Hepatocyte (in vitro differentiated cells): ENCODE measurements around the gene MRPL2. TPM values are rescaled to one million over a fixed set of nuclear protein-coding genes. Genes with fewer than 3 reads are reported as not detected.

Experiments
- DNase-seq: peaks from one replicate; pipeline ENCODE4 v3.0.0-alpha.2; 2016; ENCODE audit warnings: low spot score
- H2AFZ ChIP-seq: fragments of 200-600 bp; sonication (generic); 2 replicates; pipeline ENCODE4 v1.6.0; 2016; ENCODE audit warnings: antibody characterized with exemption, mild to moderate bottlenecking
- H3K27ac ChIP-seq: fragments of 200-600 bp; sonication (generic); 2 replicates; pipeline ENCODE4 v1.5.1; 2016; ENCODE audit warnings: mild to moderate bottlenecking
- H3K27me3 ChIP-seq: fragments of 200-600 bp; sonication (generic); 2 replicates; pipeline ENCODE4 v1.6.1; 2016
- H3K36me3 ChIP-seq: fragments of 200-600 bp; sonication (generic); replicated peaks from 2 replicates; pipeline ENCODE4 v1.5.1; 2016; ENCODE audit warnings: low read depth; ENCODE audit not compliant: insufficient read depth
- H3K4me1 ChIP-seq: fragments of 200-600 bp; sonication (generic); 2 replicates; pipeline ENCODE4 v1.5.1; 2016; ENCODE audit warnings: mild to moderate bottlenecking, moderate library complexity; ENCODE audit not compliant: insufficient read depth
- H3K4me2 ChIP-seq: fragments of 200-600 bp; sonication (generic); 2 replicates; pipeline ENCODE4 v1.6.0; 2016
- H3K4me3 ChIP-seq: fragments of 200-600 bp; sonication (generic); 2 replicates; pipeline ENCODE4 v1.5.1; 2016; ENCODE audit warnings: mild to moderate bottlenecking
- H3K79me2 ChIP-seq: fragments of 200-600 bp; sonication (generic); 2 replicates; pipeline ENCODE4 v1.6.0; 2017; ENCODE audit warnings: mild to moderate bottlenecking
- H3K9me2 ChIP-seq: fragments of 200-600 bp; sonication (generic); replicated peaks from 2 replicates; pipeline ENCODE4 v1.6.0; 2017; ENCODE audit warnings: mild to moderate bottlenecking; ENCODE audit not compliant: insufficient read depth
- H3K9me3 ChIP-seq: fragments of 200-600 bp; sonication (generic); 2 replicates; pipeline ENCODE4 v1.5.1; 2016; ENCODE audit warnings: low read depth, mild to moderate bottlenecking
- H4K20me1 ChIP-seq: fragments of 200-600 bp; sonication (generic); 2 replicates; pipeline ENCODE4 v1.6.0; 2016; ENCODE audit warnings: mild to moderate bottlenecking; ENCODE audit not compliant: insufficient read depth, poor library complexity, severe bottlenecking
- CTCF ChIP-seq: fragments of 200-600 bp; sonication (generic); IDR thresholded peaks from 2 replicates; pipeline ENCODE4 v1.5.1; 2016; ENCODE audit warnings: antibody characterized with exemption, mild to moderate bottlenecking; ENCODE audit not compliant: poor library complexity
- EZH2 ChIP-seq: fragments of 200-600 bp; sonication (generic); IDR thresholded peaks from 2 replicates; pipeline ENCODE4 v1.6.1; 2016; ENCODE audit warnings: antibody characterized with exemption, mild to moderate bottlenecking, borderline replicate concordance
- EZH2phosphoT487 ChIP-seq: fragments of 200-600 bp; sonication (generic); IDR thresholded peaks from one replicate; pipeline ENCODE4 v1.6.1; 2018; ENCODE audit warnings: antibody characterized with exemption, mild to moderate bottlenecking, low read depth, moderate library complexity; ENCODE audit not compliant: unreplicated experiment, severe bottlenecking
- WGBS: methylation state at CpG from one replicate; pipeline ENCODE4 v1.1.6; 2016; ENCODE audit warnings: low lambda C conversion rate; ENCODE audit errors: missing lambda C conversion rate; 5-methylcytosine and 5-hydroxymethylcytosine counted together
- polyA plus RNA-seq: library from polyadenylated mRNA; unstranded; fragments of >200 nt; fragmentation: Nextera tagmentation; extraction: Ambion mirVana; gene quantifications from 2 replicates; pipeline ENCODE4 v1.2.1, GENCODE V29; 2016
- total RNA-seq: library from RNA; depleted of rRNA; stranded (reverse); fragments of >200 nt; gene quantifications from 2 replicates; pipeline ENCODE4 v1.2.3, GENCODE V29; 2014

MRPL2 gene
- total and polyA plus RNA-seq, 2 experiments from 2014 or later = 24.7 to 68.4 TPM

GRCh38 chr6:43009124-43009523 lies 50.1 kb downstream of the MRPL2 start:
- peaks cover 2% of the 10 kb centered on the region for H3K4me1 ChIP-seq
- H3K9me2 ChIP-seq = no peaks in the 10 kb centered on the region
- TF ChIP-seq EZH2phosphoT487 = no peak
- peak; percentile 49 for TF ChIP-seq CTCF
- TF ChIP-seq EZH2 = no peak
- no peaks in the 10 kb centered on the region for H4K20me1 ChIP-seq
- no peaks in the 10 kb centered on the region for H3K27me3 ChIP-seq
- H2AFZ ChIP-seq = no peak overlapping the region
- DNase-seq = peak; percentile 63
- H3K9me3 ChIP-seq = no peaks in the 10 kb centered on the region
- no peaks in the 10 kb centered on the region for H3K36me3 ChIP-seq
- no peak overlapping the region for H3K4me3 ChIP-seq
- H3K4me2 ChIP-seq = no peak overlapping the region
- WGBS = 64% methylated on average over 6 of the region's 6 CpGs
- H3K27ac ChIP-seq = no peak overlapping the region
- peaks cover 13% of the 10 kb centered on the region for H3K79me2 ChIP-seq

GRCh38 chr6:43007126-43007525 lies 52.1 kb downstream of the MRPL2 start:
- Histone ChIP-seq H3K27me3 (no peaks in the 10 kb centered on the region), H3K36me3 (no peaks in the 10 kb centered on the region), H3K79me2 (no peaks in the 10 kb centered on the region), H2AFZ (no peak overlapping the region), H3K4me1 (no peaks in the 10 kb centered on the region), H3K9me2 (no peaks in the 10 kb centered on the region), H3K27ac (no peak overlapping the region), H3K4me3 (no peak overlapping the region), H3K4me2 (no peak overlapping the region), H4K20me1 (no peaks in the 10 kb centered on the region), H3K9me3 (no peaks in the 10 kb centered on the region)
- WGBS = 93% methylated on average over 9 of the region's 9 CpGs
- TF ChIP-seq CTCF (no peak), EZH2 (no peak), EZH2phosphoT487 (no peak)
- no peak for DNase-seq

GRCh38 chr6:43006251-43006650 lies 53.0 kb downstream of the MRPL2 start:
- no peak overlapping the region for H3K27ac ChIP-seq
- H3K36me3 ChIP-seq = no peaks in the 10 kb centered on the region
- H3K27me3 ChIP-seq = no peaks in the 10 kb centered on the region
- no peaks in the 10 kb centered on the region for H3K9me3 ChIP-seq
- H3K4me1 ChIP-seq = no peaks in the 10 kb centered on the region
- H3K9me2 ChIP-seq = no peaks in the 10 kb centered on the region
- no peaks in the 10 kb centered on the region for H3K79me2 ChIP-seq
- H3K4me3 ChIP-seq = no peak overlapping the region
- no peak overlapping the region for H2AFZ ChIP-seq
- whole genome bisulfite sequencing = 96% methylated on average over 11 of the region's 11 CpGs
- H3K4me2 ChIP-seq = no peak overlapping the region
- no peaks in the 10 kb centered on the region for H4K20me1 ChIP-seq
- DNase-seq = no peak
- TF ChIP-seq EZH2phosphoT487 (no peak), CTCF (no peak), EZH2 (no peak)

- H3K4me2 ChIP-seq = no peak overlapping the region
- no peaks in the 10 kb centered on the region for H4K20me1 ChIP-seq
- TF ChIP-seq EZH2 (no peak), CTCF (no peak), EZH2phosphoT487 (no peak)
- no peaks in the 10 kb centered on the region for H3K9me2 ChIP-seq
- no peak overlapping the region for H2AFZ ChIP-seq
- no peaks in the 10 kb centered on the region for H3K9me3 ChIP-seq
- H3K27me3 ChIP-seq = no peaks in the 10 kb centered on the region
- no peak overlapping the region for H3K4me3 ChIP-seq
- no peaks in the 10 kb centered on the region for H3K36me3 ChIP-seq
- H3K27ac ChIP-seq = no peak overlapping the region
- no peaks in the 10 kb centered on the region for H3K4me1 ChIP-seq
- no peak for DNase-seq
- H3K79me2 ChIP-seq = no peaks in the 10 kb centered on the region
- WGBS = 96% methylated on average over 5 of the region's 5 CpGs
These were observed 53.4 kb downstream of the MRPL2 start for GRCh38 chr6:43005844-43006243.
